ENCODE measurements around the gene EGLN1. TPM values are rescaled to one million over a fixed set of nuclear protein-coding genes. Genes with fewer than 3 reads are reported as not detected.

EGLN1 gene
- total RNA-seq, 2 donors from 2014 or later, result 3.8 to 36.1 TPM

- Mint-ChIP-seq H3K36me3 (peaks cover 37 to 57% of the 10 kb centered on the region in 2 donors), H3K9me3 (no peaks in the 10 kb centered on the region), H3K27ac (peak overlapping the region in 1 of 2 donors; percentile 96)
- DNase-seq (ENCODE audit: low spot score in 2 of 2) (no peak), ATAC-seq (no peak)
These were observed 86.2 kb downstream of the EGLN1 start for GRCh38 chr1:231335663-231336602.

- DNase-seq (ENCODE audit: low spot score in 2 of 2) (no peak), ATAC-seq (no peak)
- H3K36me3 Mint-ChIP-seq, result peaks cover 32 to 50% of the 10 kb centered on the region in 2 donors
- no peaks in the 10 kb centered on the region for H3K9me3 Mint-ChIP-seq
- H3K27ac Mint-ChIP-seq, result no peak overlapping the region
These were observed 87.1 kb downstream of the EGLN1 start for GRCh38 chr1:231334952-231335351.

GRCh38 chr1:231334079-231334666 lies 87.9 kb downstream of the EGLN1 start:
- ATAC-seq (no peak), DNase-seq (ENCODE audit: low spot score in 2 of 2) (no peak)
- no peaks in the 10 kb centered on the region for H3K9me3 Mint-ChIP-seq
- H3K27ac Mint-ChIP-seq, result no peak overlapping the region
- peaks cover 32 to 50% of the 10 kb centered on the region in 2 donors for H3K36me3 Mint-ChIP-seq

- ATAC-seq (no peak), DNase-seq (ENCODE audit: low spot score in 2 of 2) (no peak)
- Mint-ChIP-seq H3K9me3 (no peaks in the 10 kb centered on the region), H3K36me3 (peaks cover 21 to 39% of the 10 kb centered on the region in 2 donors), H3K27ac (no peak overlapping the region)
These were observed 89.3 kb downstream of the EGLN1 start for GRCh38 chr1:231332761-231333160.

GRCh38 chr1:231329483-231329882 lies 92.6 kb downstream of the EGLN1 start:
- Mint-ChIP-seq H3K9me3 (no peaks in the 10 kb centered on the region), H3K27ac (no peak overlapping the region), H3K36me3 (peaks cover 0 to 18% of the 10 kb centered on the region in 2 donors)
- ATAC-seq (no peak), DNase-seq (ENCODE audit: low spot score in 2 of 2) (no peak)

- Mint-ChIP-seq H3K36me3 (peaks cover 0 to 10% of the 10 kb centered on the region in 2 donors), H3K27ac (no peak overlapping the region), H3K9me3 (no peaks in the 10 kb centered on the region)
- DNase-seq (ENCODE audit: low spot score in 2 of 2) (no peak), ATAC-seq (no peak)
These were observed 94.5 kb downstream of the EGLN1 start for GRCh38 chr1:231327617-231328016.

- peaks cover 0 to 2% of the 10 kb centered on the region in 2 donors for H3K36me3 Mint-ChIP-seq
- no peak overlapping the region for H3K27ac Mint-ChIP-seq
- DNase-seq (ENCODE audit: low spot score in 2 of 2) (no peak), ATAC-seq (no peak)
- H3K9me3 Mint-ChIP-seq, result no peaks in the 10 kb centered on the region
These were observed 95.8 kb downstream of the EGLN1 start for GRCh38 chr1:231326248-231326647.

GRCh38 chr1:231324660-231325059 lies 97.4 kb downstream of the EGLN1 start:
- no peak overlapping the region for H3K27ac Mint-ChIP-seq
- no peaks in the 10 kb centered on the region for H3K36me3 Mint-ChIP-seq
- no peak for ATAC-seq
- no peak for DNase-seq (ENCODE audit: low spot score in 2 of 2)
- H3K9me3 Mint-ChIP-seq, result no peaks in the 10 kb centered on the region

- ATAC-seq (no peak), DNase-seq (ENCODE audit: low spot score in 2 of 2) (no peak)
- Mint-ChIP-seq H3K27ac (no peak overlapping the region), H3K9me3 (no peaks in the 10 kb centered on the region), H3K36me3 (no peaks in the 10 kb centered on the region)
These were observed 99.1 kb downstream of the EGLN1 start for GRCh38 chr1:231322880-231323530.

GRCh38 chr1:231319080-231319479 lies 103.0 kb downstream of the EGLN1 start:
- ATAC-seq, result no peak
- no peak for DNase-seq (ENCODE audit: low spot score in 2 of 2)
- no peaks in the 10 kb centered on the region for H3K36me3 Mint-ChIP-seq
- H3K9me3 Mint-ChIP-seq, result no peaks in the 10 kb centered on the region
- H3K27ac Mint-ChIP-seq, result no peak overlapping the region

- no peak for ATAC-seq
These were observed 103.5 kb downstream of the EGLN1 start for GRCh38 chr1:231318568-231318967.

GRCh38 chr1:231318015-231318355 lies 104.1 kb downstream of the EGLN1 start:
- Mint-ChIP-seq H3K9me3 (no peaks in the 10 kb centered on the region), H3K27ac (no peak overlapping the region), H3K36me3 (no peaks in the 10 kb centered on the region)
- DNase-seq (ENCODE audit: low spot score in 2 of 2) (no peak), ATAC-seq (no peak)

More at GRCh38 chr1:231318568-231318967, 103.5 kb downstream of the EGLN1 start:
- DNase-seq (ENCODE audit: low spot score in 2 of 2), result no peak
- H3K27ac Mint-ChIP-seq, result no peak overlapping the region
- no peaks in the 10 kb centered on the region for H3K36me3 Mint-ChIP-seq
- H3K9me3 Mint-ChIP-seq, result no peaks in the 10 kb centered on the region

GRCh38 chr1:231317306-231318014 lies 104.6 kb downstream of the EGLN1 start:
- ATAC-seq (no peak), DNase-seq (ENCODE audit: low spot score in 2 of 2) (no peak)
- no peak overlapping the region for H3K27ac Mint-ChIP-seq
- H3K9me3 Mint-ChIP-seq, result no peaks in the 10 kb centered on the region
- H3K36me3 Mint-ChIP-seq, result no peaks in the 10 kb centered on the region

- no peaks in the 10 kb centered on the region for H3K36me3 Mint-ChIP-seq
- ATAC-seq, result peak; percentile 81 to 88
- no peak overlapping the region for H3K27ac Mint-ChIP-seq
- no peaks in the 10 kb centered on the region for H3K9me3 Mint-ChIP-seq
- DNase-seq (ENCODE audit: low spot score in 2 of 2), result peak in 1 of 2 donors; percentile 60
These were observed 106.2 kb downstream of the EGLN1 start for GRCh38 chr1:231315887-231316286.
